HUES6 (cell line): ENCODE results near the gene FGGY.

Experiments used
- H3K27ac ChIP-seq: 2 replicates; pipeline ENCODE4 v1.7.0; 2013; ENCODE audit warnings: low read depth, mild to moderate bottlenecking, low read length, inconsistent platforms
- H3K27me3 ChIP-seq: 2 replicates; pipeline ENCODE4 v1.6.1; 2013; ENCODE audit warnings: low read length; ENCODE audit not compliant: control insufficient read depth, insufficient read depth
- H3K36me3 ChIP-seq: 2 replicates; pipeline ENCODE4 v1.6.1; 2013; ENCODE audit warnings: low read length; ENCODE audit not compliant: control insufficient read depth, insufficient read depth
- H3K4me1 ChIP-seq: 2 replicates; pipeline ENCODE4 v1.6.1; 2013; ENCODE audit warnings: low read length; ENCODE audit not compliant: control insufficient read depth, insufficient read depth
- H3K4me3 ChIP-seq: 2 replicates; pipeline ENCODE4 v1.5.1; 2013; ENCODE audit warnings: low read depth, low read length
- H3K9ac ChIP-seq: one replicate; pipeline ENCODE4 v1.6.1; 2013; ENCODE audit warnings: mild to moderate bottlenecking, low read length
- H3K9me3 ChIP-seq: 2 replicates; pipeline ENCODE4 v1.6.1; 2013; ENCODE audit warnings: low read depth, low read length; ENCODE audit not compliant: control insufficient read depth, insufficient read depth

The FGGY gene

GRCh38 chr1:59738591-59739015, 441.7 kb downstream of the FGGY start:
- no peaks in the 10 kb centered on the region for H3K4me1 ChIP-seq
- H3K36me3 ChIP-seq: no peaks in the 10 kb centered on the region
- H3K27ac ChIP-seq: no peak overlapping the region
- H3K4me3 ChIP-seq: no peak overlapping the region
- no peak overlapping the region for H3K9ac ChIP-seq
- no peaks in the 10 kb centered on the region for H3K27me3 ChIP-seq
- peaks cover 27% of the 10 kb centered on the region for H3K9me3 ChIP-seq

GRCh38 chr1:59739111-59739510, 442.2 kb downstream of the FGGY start:
- Histone ChIP-seq H3K9me3 (peaks cover 27% of the 10 kb centered on the region), H3K27me3 (no peaks in the 10 kb centered on the region), H3K4me1 (no peaks in the 10 kb centered on the region), H3K36me3 (no peaks in the 10 kb centered on the region), H3K4me3 (no peak overlapping the region), H3K9ac (no peak overlapping the region), H3K27ac (no peak overlapping the region)

- Histone ChIP-seq H3K9ac (no peak overlapping the region), H3K27me3 (no peaks in the 10 kb centered on the region), H3K9me3 (peaks cover 4% of the 10 kb centered on the region), H3K4me1 (no peaks in the 10 kb centered on the region), H3K4me3 (no peak overlapping the region), H3K27ac (no peak overlapping the region), H3K36me3 (no peaks in the 10 kb centered on the region)
These were observed 445.6 kb downstream of the FGGY start for GRCh38 chr1:59742526-59742925.

- no peaks in the 10 kb centered on the region for H3K27me3 ChIP-seq
These were observed 446.6 kb downstream of the FGGY start for GRCh38 chr1:59743324-59744091.

GRCh38 chr1:59747420-59748024, 450.6 kb downstream of the FGGY start:
- H3K9ac ChIP-seq: no peak overlapping the region
- H3K27me3 ChIP-seq: no peaks in the 10 kb centered on the region
- no peak overlapping the region for H3K4me3 ChIP-seq
- H3K9me3 ChIP-seq: no peaks in the 10 kb centered on the region
- H3K36me3 ChIP-seq: no peaks in the 10 kb centered on the region
- no peak overlapping the region for H3K27ac ChIP-seq
- peaks cover 5% of the 10 kb centered on the region; the same call in 1 of the 2 replicates for H3K4me1 ChIP-seq

More at GRCh38 chr1:59743324-59744091, 446.6 kb downstream of the FGGY start:
- Histone ChIP-seq H3K4me1 (no peaks in the 10 kb centered on the region), H3K27ac (no peak overlapping the region), H3K4me3 (no peak overlapping the region), H3K9ac (no peak overlapping the region), H3K9me3 (no peaks in the 10 kb centered on the region), H3K36me3 (no peaks in the 10 kb centered on the region)

DNA sequence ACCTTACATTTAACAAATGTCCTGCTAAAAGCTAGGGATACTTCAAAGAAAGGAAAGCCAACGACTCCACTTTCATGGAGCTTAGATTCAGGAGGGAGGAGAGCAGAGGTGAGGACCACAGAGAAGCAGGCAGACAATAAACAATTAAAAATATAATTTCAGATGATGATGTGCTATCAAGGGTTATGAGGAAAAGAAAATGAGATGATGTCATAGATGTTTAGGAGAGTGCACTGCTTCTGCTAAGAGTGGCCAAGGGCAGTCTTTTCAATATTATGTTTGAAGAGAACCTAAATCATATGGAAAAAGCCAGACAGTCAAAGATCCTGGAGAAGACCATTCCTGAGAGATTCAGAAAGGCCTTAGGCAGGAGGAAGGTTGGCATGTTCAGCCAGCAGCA, 451.2 kb downstream of the FGGY start:
- Histone ChIP-seq H3K27me3 (no peaks in the 10 kb centered on the region), H3K27ac (no peak overlapping the region), H3K4me3 (no peak overlapping the region), H3K9ac (no peak overlapping the region), H3K36me3 (no peaks in the 10 kb centered on the region), H3K4me1 (peaks cover 5% of the 10 kb centered on the region; the same call in 1 of the 2 replicates), H3K9me3 (no peaks in the 10 kb centered on the region)

DNA sequence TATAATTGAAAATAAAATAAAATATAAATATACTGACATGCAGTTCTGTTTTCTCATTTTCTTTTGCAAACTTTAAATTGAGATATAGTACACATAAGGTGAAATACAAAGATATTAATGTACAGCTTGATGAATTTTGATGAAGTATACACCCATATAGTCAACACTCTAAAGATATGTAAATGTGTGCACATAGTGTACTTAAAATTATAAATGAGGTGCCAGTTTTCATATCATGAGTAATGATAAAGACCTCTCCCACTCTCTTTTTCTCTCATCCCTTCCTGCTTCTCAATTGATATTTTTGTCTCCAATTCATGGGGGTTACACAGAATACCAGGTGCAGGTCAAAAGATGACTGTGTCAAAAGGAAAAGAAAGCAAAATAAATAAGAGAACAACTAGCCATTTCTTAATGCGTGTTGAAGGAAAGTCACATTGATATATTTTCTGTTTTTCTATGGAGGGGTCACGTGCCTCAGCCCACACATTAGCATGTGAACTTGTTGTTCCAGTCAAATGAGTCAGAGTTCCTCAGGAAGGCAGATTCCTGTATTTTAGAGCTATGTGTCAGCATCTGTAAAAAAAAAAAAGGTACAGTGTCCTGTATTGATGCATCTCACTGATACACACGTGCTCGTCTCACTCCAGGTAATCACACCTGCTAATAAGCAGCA, 453.6 kb downstream of the FGGY start:
- no peak overlapping the region for H3K27ac ChIP-seq
- H3K36me3 ChIP-seq: no peaks in the 10 kb centered on the region
- no peaks in the 10 kb centered on the region for H3K9me3 ChIP-seq
- H3K27me3 ChIP-seq: no peaks in the 10 kb centered on the region
- no peak overlapping the region for H3K9ac ChIP-seq
- no peak overlapping the region for H3K4me3 ChIP-seq
- peaks cover 5% of the 10 kb centered on the region; the same call in 1 of the 2 replicates for H3K4me1 ChIP-seq

GRCh38 chr1:59751004-59751395, 454.1 kb downstream of the FGGY start:
- H3K36me3 ChIP-seq: no peaks in the 10 kb centered on the region
- no peak overlapping the region for H3K9ac ChIP-seq
- H3K4me1 ChIP-seq: peaks cover 5% of the 10 kb centered on the region; the same call in 1 of the 2 replicates
- no peaks in the 10 kb centered on the region for H3K9me3 ChIP-seq
- H3K4me3 ChIP-seq: no peak overlapping the region
- no peak overlapping the region for H3K27ac ChIP-seq
- no peaks in the 10 kb centered on the region for H3K27me3 ChIP-seq

DNA sequence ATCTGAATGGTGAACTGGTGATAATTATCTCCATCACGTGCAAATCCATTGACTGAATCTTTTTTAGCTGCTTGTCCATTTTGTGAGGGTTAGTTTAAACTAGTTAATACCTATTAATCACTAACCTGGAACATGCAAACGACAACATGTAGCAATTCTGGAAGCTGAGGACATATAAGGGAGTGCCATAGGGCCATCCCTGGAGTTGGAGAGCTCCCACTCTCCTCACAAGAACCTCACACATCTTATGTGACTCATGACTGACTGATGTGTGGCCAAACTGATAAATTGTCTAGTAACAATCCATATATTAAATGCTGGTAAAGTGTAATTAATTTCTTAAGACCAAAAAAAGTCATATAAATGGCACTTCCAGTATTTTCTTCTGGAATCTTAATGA, 454.9 kb downstream of the FGGY start:
- H3K9me3 ChIP-seq: no peaks in the 10 kb centered on the region
- H3K4me3 ChIP-seq: no peak overlapping the region
- no peak overlapping the region for H3K9ac ChIP-seq
- H3K4me1 ChIP-seq: peaks cover 5% of the 10 kb centered on the region; the same call in 1 of the 2 replicates
- H3K27ac ChIP-seq: no peak overlapping the region
- no peaks in the 10 kb centered on the region for H3K36me3 ChIP-seq
- H3K27me3 ChIP-seq: no peaks in the 10 kb centered on the region

DNA sequence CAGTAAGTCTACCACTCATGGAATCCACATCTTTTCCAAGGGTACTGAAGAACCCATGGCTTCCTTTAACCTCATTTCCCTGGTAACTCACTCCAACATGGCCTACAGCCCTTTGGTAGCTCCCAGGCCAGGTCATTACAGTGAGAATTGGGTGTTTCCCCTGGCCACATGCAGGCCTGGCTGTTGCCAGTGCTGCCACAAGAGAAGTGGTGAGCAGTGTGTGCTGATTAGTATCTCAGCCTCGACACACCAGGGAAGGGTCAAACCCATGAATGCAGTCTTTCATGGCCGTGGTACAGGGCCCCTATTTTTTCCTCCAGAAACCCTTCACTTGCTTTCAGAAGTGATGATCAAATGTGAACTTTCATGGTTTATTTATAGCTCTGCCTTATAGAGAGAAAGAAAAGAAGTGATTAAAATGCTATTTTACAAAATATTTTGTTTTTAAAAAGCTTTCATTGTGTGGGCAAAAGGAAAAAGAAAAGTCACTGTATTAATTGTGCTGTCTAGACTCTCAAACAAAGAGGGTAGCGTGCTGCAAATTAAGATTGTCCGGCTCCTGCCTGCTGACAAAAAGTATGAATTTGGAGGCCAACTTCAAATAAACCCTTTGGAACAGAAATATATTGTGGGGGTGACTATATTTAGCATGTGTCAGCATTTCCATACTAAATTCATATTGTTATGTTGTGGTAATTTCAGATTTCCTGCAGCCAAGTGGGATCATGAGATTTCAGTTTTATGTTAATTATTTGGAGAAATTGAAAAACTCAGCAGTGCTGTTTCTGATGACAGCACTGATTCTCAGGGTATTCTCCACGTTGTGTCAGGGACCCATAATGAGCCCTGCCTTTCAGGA, 455.9 kb downstream of the FGGY start:
- no peak overlapping the region for H3K27ac ChIP-seq
- H3K4me3 ChIP-seq: no peak overlapping the region
- peaks cover 5% of the 10 kb centered on the region; the same call in 1 of the 2 replicates for H3K4me1 ChIP-seq
- H3K9ac ChIP-seq: no peak overlapping the region
- no peaks in the 10 kb centered on the region for H3K27me3 ChIP-seq
- no peaks in the 10 kb centered on the region for H3K9me3 ChIP-seq
- no peaks in the 10 kb centered on the region for H3K36me3 ChIP-seq
